HepG2 (cell line): ENCODE results near the gene THADA. TPM values are rescaled to one million over a fixed set of nuclear protein-coding genes. Genes with fewer than 3 reads are reported as not detected.

Source experiments
- ATF1 ChIP-seq: IDR thresholded peaks from 2 replicates; pipeline ENCODE4 v1.6.1; 2016; ENCODE audit warnings: mild to moderate bottlenecking, control low read depth
- EP300 ChIP-seq, 3 experiments: sonication (generic) in 1 of 3; formaldehyde crosslinking in 1 of 3; IDR thresholded peaks; 2 replicates each; pipeline versions ENCODE4 v1.5.1 to v1.6.1; 2011 to 2020; ENCODE audit warnings: low read depth in 2 of 3, low read length in 2 of 3, borderline replicate concordance in 1 of 3, improper control_type of control experiment in 1 of 3, mild to moderate bottlenecking in 1 of 3, missing genetic modification reagents in 1 of 3, moderate library complexity in 1 of 3
- KDM5B ChIP-seq: sonication (generic); formaldehyde crosslinking; IDR thresholded peaks from 2 replicates; pipeline ENCODE4 v1.4.0; 2020; ENCODE audit warnings: missing genetic modification reagents, mild to moderate bottlenecking, borderline replicate concordance
- KLF6 ChIP-seq: IDR thresholded peaks from 2 replicates; pipeline ENCODE4 v1.8.0; 2016; ENCODE audit warnings: missing biosample characterization, missing genetic modification reagents
- KLF9 ChIP-seq: IDR thresholded peaks from 2 replicates; pipeline ENCODE4 v1.6.1; 2016; ENCODE audit warnings: low read depth
- MIER3 ChIP-seq: IDR thresholded peaks from 2 replicates; pipeline ENCODE4 v1.6.1; 2016; ENCODE audit warnings: missing compliant biosample characterization, borderline replicate concordance
- NFE2 ChIP-seq: sonication (generic); formaldehyde crosslinking; IDR thresholded peaks from 2 replicates; pipeline ENCODE4 v1.4.0; 2020; ENCODE audit warnings: missing genetic modification reagents
- PLRG1 ChIP-seq: fragments of 450-650 bp; conservative IDR thresholded peaks from 2 replicates; pipeline ENCODE4 v1.6.1; 2016
- SATB2 ChIP-seq: sonication (generic); formaldehyde crosslinking; IDR thresholded peaks from 2 replicates; pipeline ENCODE4 v1.5.0; 2020; ENCODE audit warnings: missing genetic modification reagents
- TOPORS ChIP-seq: sonication (generic); formaldehyde crosslinking; IDR thresholded peaks from 2 replicates; pipeline ENCODE4 v1.8.0; 2023; ENCODE audit warnings: mild to moderate bottlenecking, missing genetic modification reagents
- ZNF207 ChIP-seq: fragments of 450-650 bp; IDR thresholded peaks from 2 replicates; pipeline ENCODE4 v1.6.1; 2016; ENCODE audit warnings: antibody characterized with exemption, borderline replicate concordance
- ZNF235 ChIP-seq: sonication (generic); formaldehyde crosslinking; IDR thresholded peaks from 2 replicates; pipeline ENCODE4 v1.8.1; 2023; ENCODE audit warnings: mild to moderate bottlenecking, missing genetic modification reagents, borderline replicate concordance
- ZNF260 ChIP-seq: sonication (generic); formaldehyde crosslinking; IDR thresholded peaks from 2 replicates; pipeline ENCODE4 v1.4.0; 2020; ENCODE audit warnings: missing genetic modification reagents, low read depth, mild to moderate bottlenecking, borderline replicate concordance
- ZNF3 ChIP-seq: IDR thresholded peaks from 2 replicates; pipeline ENCODE4 v1.7.0; 2017; ENCODE audit warnings: inconsistent platforms
- ZNF337 ChIP-seq: sonication (generic); formaldehyde crosslinking; IDR thresholded peaks from 2 replicates; pipeline ENCODE4 v1.5.1; 2020; ENCODE audit warnings: missing genetic modification reagents, low read depth, mild to moderate bottlenecking, borderline replicate concordance
- ZNF441 ChIP-seq: sonication (generic); formaldehyde crosslinking; IDR thresholded peaks from 2 replicates; pipeline ENCODE4 v1.7.0; 2021; ENCODE audit warnings: missing genetic modification reagents, borderline replicate concordance
- ZNF484 ChIP-seq: sonication (generic); formaldehyde crosslinking; IDR thresholded peaks from 2 replicates; pipeline ENCODE4 v1.5.1; 2020; ENCODE audit warnings: mild to moderate bottlenecking, low read depth, missing genetic modification reagents, borderline replicate concordance
- ZNF749 ChIP-seq: sonication (generic); formaldehyde crosslinking; IDR thresholded peaks from 2 replicates; pipeline ENCODE4 v1.8.0; 2022; ENCODE audit warnings: mild to moderate bottlenecking, missing genetic modification reagents, moderate library complexity, borderline replicate concordance
- ZNF772 ChIP-seq: sonication (generic); formaldehyde crosslinking; IDR thresholded peaks from 2 replicates; pipeline ENCODE4 v1.5.0; 2020; ENCODE audit warnings: mild to moderate bottlenecking, missing genetic modification reagents
- ZNF83 ChIP-seq: sonication (generic); formaldehyde crosslinking; IDR thresholded peaks from 2 replicates; pipeline ENCODE4 v1.4.0; 2020; ENCODE audit warnings: missing genetic modification reagents, mild to moderate bottlenecking, borderline replicate concordance
- polyA plus RNA-seq, 8 experiments: library from polyadenylated mRNA; depleted of rRNA in 3 of 8; stranded (reverse) in 7 of 8; unstranded in 1 of 8; fragments of >200 nt; fragmentation: Illumina TruSeq in 4 of 8; extraction: Trizol in 4 of 8; gene quantifications; 2 replicates each; pipeline versions ENCODE4 v1.2.1 to v1.2.3, GENCODE V29; 2011 to 2016; ENCODE audit warnings: low read depth in 4 of 8, missing spikeins in 1 of 8, mixed read lengths in 1 of 8; ENCODE audit not compliant: insufficient read depth in 1 of 8
- total RNA-seq, 5 experiments: library from RNA; depleted of rRNA; stranded (reverse); fragments of >200 nt; fragmentation: Illumina TruSeq; extraction: Trizol; gene quantifications; 2 replicates each; pipeline ENCODE4 v1.2.3, GENCODE V29; 2016; ENCODE audit warnings: low read depth in 1 of 5
- TF ChIP-seq, protein P1 (sequence below): sonication (generic); formaldehyde crosslinking; IDR thresholded peaks from 2 replicates; pipeline ENCODE4 v1.4.0; 2020; ENCODE audit warnings: missing genetic modification reagents
- TF ChIP-seq, protein P2 (sequence below): sonication (generic); formaldehyde crosslinking; IDR thresholded peaks from 2 replicates; pipeline ENCODE4 v1.8.0; 2022; ENCODE audit warnings: missing genetic modification reagents, mild to moderate bottlenecking, borderline replicate concordance
- TF ChIP-seq, protein P3 (sequence below): sonication (generic); formaldehyde crosslinking; IDR thresholded peaks from 2 replicates; pipeline ENCODE4 v1.4.0; 2020; ENCODE audit warnings: mild to moderate bottlenecking, low read depth, missing genetic modification reagents
- TF ChIP-seq, protein P4 (sequence below): IDR thresholded peaks from 2 replicates; pipeline ENCODE4 v1.6.1; 2016; ENCODE audit warnings: low read depth, borderline replicate concordance
- TF ChIP-seq, protein P5 (sequence below): sonication (generic); formaldehyde crosslinking; IDR thresholded peaks from 2 replicates; pipeline ENCODE4 v1.4.0; 2020; ENCODE audit warnings: missing genetic modification reagents

THADA gene
- total and polyA plus RNA-seq, 2 of the 13 experiments (the other 11 are each of a cell fraction or from before 2014, with no cell fraction given): 12.7 to 21.7 TPM

DNA sequence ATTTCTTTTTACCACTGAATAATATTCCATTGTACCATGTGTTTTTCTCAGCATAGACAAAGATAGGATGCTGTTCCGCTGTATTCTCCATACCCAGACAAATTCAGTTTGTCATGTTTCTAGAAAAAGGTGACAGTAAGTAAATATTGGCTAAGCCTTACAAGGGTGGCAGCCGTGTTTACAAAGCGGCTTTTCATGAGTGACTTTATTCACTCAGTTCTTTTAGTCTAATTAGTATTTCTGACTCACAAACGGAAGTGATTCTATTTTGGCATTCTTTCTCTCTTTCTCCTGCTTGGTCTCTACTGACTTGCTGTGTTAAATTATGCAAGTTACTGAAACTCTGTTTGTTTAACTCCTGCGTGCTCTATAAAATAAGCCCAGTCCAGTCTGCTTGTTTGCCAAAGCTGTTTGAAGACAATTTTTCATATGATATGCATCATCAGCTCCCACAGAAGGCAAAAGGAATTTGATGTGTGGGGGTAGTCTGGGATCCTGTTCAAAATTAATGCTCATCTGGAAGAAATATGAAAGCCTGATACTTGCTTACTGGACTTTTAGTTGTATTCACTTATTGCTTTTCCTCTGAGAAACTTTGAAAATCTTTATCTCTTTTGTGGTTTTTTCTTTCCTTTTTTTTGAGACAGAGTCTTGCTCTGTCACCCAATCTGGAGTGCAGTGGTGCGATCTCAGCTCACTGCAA is 38.9 kb upstream of the THADA start (continued):
- no peak for TF ChIP-seq ZNF337 (CRISPR knock-in tag)
- TF ChIP-seq ATF1: peak; percentile 36; the same call in 1 of the 2 replicates
- TF ChIP-seq ZNF260 (CRISPR knock-in tag): no peak
- TF ChIP-seq ZNF235 (CRISPR knock-in tag): no peak
- TF ChIP-seq ZNF441 (CRISPR knock-in tag): no peak
- TF ChIP-seq ZNF207: no peak
- TF ChIP-seq, protein P1, sequence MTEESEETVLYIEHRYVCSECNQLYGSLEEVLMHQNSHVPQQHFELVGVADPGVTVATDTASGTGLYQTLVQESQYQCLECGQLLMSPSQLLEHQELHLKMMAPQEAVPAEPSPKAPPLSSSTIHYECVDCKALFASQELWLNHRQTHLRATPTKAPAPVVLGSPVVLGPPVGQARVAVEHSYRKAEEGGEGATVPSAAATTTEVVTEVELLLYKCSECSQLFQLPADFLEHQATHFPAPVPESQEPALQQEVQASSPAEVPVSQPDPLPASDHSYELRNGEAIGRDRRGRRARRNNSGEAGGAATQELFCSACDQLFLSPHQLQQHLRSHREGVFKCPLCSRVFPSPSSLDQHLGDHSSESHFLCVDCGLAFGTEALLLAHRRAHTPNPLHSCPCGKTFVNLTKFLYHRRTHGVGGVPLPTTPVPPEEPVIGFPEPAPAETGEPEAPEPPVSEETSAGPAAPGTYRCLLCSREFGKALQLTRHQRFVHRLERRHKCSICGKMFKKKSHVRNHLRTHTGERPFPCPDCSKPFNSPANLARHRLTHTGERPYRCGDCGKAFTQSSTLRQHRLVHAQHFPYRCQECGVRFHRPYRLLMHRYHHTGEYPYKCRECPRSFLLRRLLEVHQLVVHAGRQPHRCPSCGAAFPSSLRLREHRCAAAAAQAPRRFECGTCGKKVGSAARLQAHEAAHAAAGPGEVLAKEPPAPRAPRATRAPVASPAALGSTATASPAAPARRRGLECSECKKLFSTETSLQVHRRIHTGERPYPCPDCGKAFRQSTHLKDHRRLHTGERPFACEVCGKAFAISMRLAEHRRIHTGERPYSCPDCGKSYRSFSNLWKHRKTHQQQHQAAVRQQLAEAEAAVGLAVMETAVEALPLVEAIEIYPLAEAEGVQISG (CRISPR knock-in tag): no peak
- TF ChIP-seq KLF6 (CRISPR knock-in tag): no peak
- no peak for TF ChIP-seq ZNF484 (CRISPR knock-in tag)
- TF ChIP-seq NFE2 (CRISPR knock-in tag): no peak
- TF ChIP-seq MIER3: peak; percentile 68; the same call in 1 of the 2 replicates
- TF ChIP-seq, protein P2, sequence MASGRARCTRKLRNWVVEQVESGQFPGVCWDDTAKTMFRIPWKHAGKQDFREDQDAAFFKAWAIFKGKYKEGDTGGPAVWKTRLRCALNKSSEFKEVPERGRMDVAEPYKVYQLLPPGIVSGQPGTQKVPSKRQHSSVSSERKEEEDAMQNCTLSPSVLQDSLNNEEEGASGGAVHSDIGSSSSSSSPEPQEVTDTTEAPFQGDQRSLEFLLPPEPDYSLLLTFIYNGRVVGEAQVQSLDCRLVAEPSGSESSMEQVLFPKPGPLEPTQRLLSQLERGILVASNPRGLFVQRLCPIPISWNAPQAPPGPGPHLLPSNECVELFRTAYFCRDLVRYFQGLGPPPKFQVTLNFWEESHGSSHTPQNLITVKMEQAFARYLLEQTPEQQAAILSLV (CRISPR knock-in tag): no peak
- 0 out of 2 replicates have a peak, but pooled peaks have one; percentile 30 for TF ChIP-seq KLF9 (CRISPR knock-in tag)
- TF ChIP-seq TOPORS (CRISPR knock-in tag): no peak
- peak; percentile 39; the same call in 1 of the 2 replicates for TF ChIP-seq SATB2 (CRISPR knock-in tag)
- TF ChIP-seq ZNF3 (CRISPR knock-in tag): no peak; the same call in 1 of the 2 replicates
- TF ChIP-seq ZNF749 (CRISPR knock-in tag): no peak
- TF ChIP-seq, protein P3, sequence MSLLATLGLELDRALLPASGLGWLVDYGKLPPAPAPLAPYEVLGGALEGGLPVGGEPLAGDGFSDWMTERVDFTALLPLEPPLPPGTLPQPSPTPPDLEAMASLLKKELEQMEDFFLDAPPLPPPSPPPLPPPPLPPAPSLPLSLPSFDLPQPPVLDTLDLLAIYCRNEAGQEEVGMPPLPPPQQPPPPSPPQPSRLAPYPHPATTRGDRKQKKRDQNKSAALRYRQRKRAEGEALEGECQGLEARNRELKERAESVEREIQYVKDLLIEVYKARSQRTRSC: no peak
- TF ChIP-seq, protein P4, sequence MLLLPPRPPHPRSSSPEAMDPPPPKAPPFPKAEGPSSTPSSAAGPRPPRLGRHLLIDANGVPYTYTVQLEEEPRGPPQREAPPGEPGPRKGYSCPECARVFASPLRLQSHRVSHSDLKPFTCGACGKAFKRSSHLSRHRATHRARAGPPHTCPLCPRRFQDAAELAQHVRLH: no peak
- TF ChIP-seq ZNF772 (CRISPR knock-in tag): no peak
- no peak for TF ChIP-seq KDM5B (CRISPR knock-in tag)
- TF ChIP-seq ZNF83 (CRISPR knock-in tag): no peak
- TF ChIP-seq, protein P5, sequence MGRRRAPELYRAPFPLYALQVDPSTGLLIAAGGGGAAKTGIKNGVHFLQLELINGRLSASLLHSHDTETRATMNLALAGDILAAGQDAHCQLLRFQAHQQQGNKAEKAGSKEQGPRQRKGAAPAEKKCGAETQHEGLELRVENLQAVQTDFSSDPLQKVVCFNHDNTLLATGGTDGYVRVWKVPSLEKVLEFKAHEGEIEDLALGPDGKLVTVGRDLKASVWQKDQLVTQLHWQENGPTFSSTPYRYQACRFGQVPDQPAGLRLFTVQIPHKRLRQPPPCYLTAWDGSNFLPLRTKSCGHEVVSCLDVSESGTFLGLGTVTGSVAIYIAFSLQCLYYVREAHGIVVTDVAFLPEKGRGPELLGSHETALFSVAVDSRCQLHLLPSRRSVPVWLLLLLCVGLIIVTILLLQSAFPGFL: no peak
- peak; percentile 50 to 84; a peak in 2 of 4 replicates for TF ChIP-seq EP300 (IDR thresholded peaks at IDR 0.05; ENCODE audit: low read depth in 2 of 2, low read length in 2 of 2)
- peak; percentile 85; the same call in 1 of the 2 replicates for TF ChIP-seq EP300 (CRISPR knock-in tag; IDR thresholded peaks at IDR 0.05; ENCODE audit: borderline replicate concordance)
- no peak for TF ChIP-seq PLRG1
